Testis (tissue), 2 donors: ENCODE data around the gene SUSD1.

Experiments
- POLR2A ChIP-seq: fragments of 450-650 bp; IDR thresholded peaks from one replicate; pipeline ENCODE4 v1.6.1; 2017; ENCODE audit warnings: antibody characterized with exemption, mild to moderate bottlenecking, moderate library complexity
- TF ChIP-seq, protein P1 (sequence below), 3 experiments: fragments of 450-650 bp in 2 of 3; fragments of 200-600 bp in 1 of 3; sonication (generic) in 1 of 3; IDR thresholded peaks; one replicate each; pipeline ENCODE4 v1.5.1; 2016 to 2019; ENCODE audit warnings: antibody characterized with exemption in 3 of 3, mild to moderate bottlenecking in 2 of 3, moderate library complexity in 1 of 3

DNA sequence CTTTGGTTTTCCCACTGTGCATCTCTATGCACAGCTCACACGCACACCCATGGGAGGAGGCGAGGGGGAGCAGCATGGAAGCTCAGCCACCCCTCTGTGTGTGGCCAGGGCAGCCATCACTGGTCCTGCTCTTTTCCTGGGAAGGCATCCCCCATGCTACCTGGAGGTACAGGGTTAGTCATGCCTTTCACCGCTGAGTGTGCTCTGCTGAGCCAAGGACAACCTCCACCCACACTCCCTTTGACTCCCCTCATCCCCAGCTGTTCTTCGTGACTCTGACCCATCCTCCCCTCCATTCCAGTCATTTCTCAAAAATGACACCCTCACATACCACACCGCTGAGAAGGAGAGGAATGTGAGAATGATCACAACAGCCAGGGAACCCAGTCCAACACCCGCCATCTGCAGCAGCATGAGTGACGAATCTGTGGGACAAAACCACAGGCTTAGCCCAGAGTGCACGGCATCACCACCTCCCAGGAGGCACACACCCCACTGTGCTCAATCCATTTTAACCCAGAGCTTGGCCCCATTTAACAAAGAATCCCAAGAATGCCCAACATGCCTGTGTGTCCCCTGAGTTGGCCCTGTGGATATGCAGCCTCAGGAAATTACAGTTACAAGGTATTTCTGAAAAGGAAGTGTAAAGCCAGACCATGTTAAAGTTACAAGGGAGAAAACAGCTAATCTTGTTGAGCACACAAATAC lies 133.4 kb downstream of the SUSD1 start:
- TF ChIP-seq, protein P1, sequence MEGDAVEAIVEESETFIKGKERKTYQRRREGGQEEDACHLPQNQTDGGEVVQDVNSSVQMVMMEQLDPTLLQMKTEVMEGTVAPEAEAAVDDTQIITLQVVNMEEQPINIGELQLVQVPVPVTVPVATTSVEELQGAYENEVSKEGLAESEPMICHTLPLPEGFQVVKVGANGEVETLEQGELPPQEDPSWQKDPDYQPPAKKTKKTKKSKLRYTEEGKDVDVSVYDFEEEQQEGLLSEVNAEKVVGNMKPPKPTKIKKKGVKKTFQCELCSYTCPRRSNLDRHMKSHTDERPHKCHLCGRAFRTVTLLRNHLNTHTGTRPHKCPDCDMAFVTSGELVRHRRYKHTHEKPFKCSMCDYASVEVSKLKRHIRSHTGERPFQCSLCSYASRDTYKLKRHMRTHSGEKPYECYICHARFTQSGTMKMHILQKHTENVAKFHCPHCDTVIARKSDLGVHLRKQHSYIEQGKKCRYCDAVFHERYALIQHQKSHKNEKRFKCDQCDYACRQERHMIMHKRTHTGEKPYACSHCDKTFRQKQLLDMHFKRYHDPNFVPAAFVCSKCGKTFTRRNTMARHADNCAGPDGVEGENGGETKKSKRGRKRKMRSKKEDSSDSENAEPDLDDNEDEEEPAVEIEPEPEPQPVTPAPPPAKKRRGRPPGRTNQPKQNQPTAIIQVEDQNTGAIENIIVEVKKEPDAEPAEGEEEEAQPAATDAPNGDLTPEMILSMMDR (IDR thresholded peaks at IDR 0.05), result no peak
- no peak for TF ChIP-seq POLR2A
